Colonic mucosa (tissue), 4 donors: ENCODE results near the gene RNF144A. TPM values are rescaled to one million over a fixed set of nuclear protein-coding genes. Genes with fewer than 3 reads are reported as not detected.
A peak's percentile ranks its signal among the peaks of the same experiment; 100 is the strongest.

Source experiments
- DNase-seq: peaks from one replicate; pipeline ENCODE4 v3.0.0-alpha.2; 2020
- H3K27ac ChIP-seq: fragments of 200-600 bp; one replicate; pipeline ENCODE4 v1.8.0; 2021
- H3K27me3 ChIP-seq: fragments of 200-600 bp; one replicate; pipeline ENCODE4 v1.8.0; 2021
- H3K36me3 ChIP-seq: fragments of 200-600 bp; one replicate; pipeline ENCODE4 v1.8.0; 2021
- H3K4me1 ChIP-seq: fragments of 200-600 bp; one replicate; pipeline ENCODE4 v1.8.0; 2021; ENCODE audit warnings: mild to moderate bottlenecking
- H3K4me3 ChIP-seq: fragments of 200-600 bp; one replicate; pipeline ENCODE4 v1.8.0; 2021
- H3K9ac ChIP-seq, 2 donors: one replicate each; pipeline ENCODE4 v1.7.0; 2013; ENCODE audit warnings: control low read depth in 2 of 2, low read depth in 2 of 2, low read length in 2 of 2
- H3K9me3 ChIP-seq: fragments of 200-600 bp; one replicate; pipeline ENCODE4 v1.8.0; 2021
- CTCF ChIP-seq: fragments of 200-600 bp; IDR thresholded peaks from one replicate; pipeline ENCODE4 v1.8.0; 2022; ENCODE audit warnings: antibody characterized with exemption, mild to moderate bottlenecking
- intact Hi-C: fragments of 100-400 bp; cut with DNase I; formaldehyde crosslinking; loops from one replicate; pipeline ENCODE4 v1.14.1; 2022
- total RNA-seq, 2 donors: library from RNA; stranded (reverse); fragmentation: NEBNext Ultra II Directional in 1 of 2; extraction: Animal tissue kit (Norgen Biotek cat#: 25700) in 1 of 2; gene quantifications; one replicate each; pipeline ENCODE4 v1.2.1, GENCODE V29; 2021
- donor health status: healthy.
- donor health status: DM: no; HTN: no; CAD: no.
- donor health status: DM: no; HTN: no; CAD: no.

The RNF144A gene
- total RNA-seq, 2 donors from 2014 or later, result 13.9 to 22.6 TPM

GRCh38 chr2:7053650-7054265 lies 136.5 kb downstream of the RNF144A start:
- H3K4me1 ChIP-seq, result no peaks in the 10 kb centered on the region
- no peak for TF ChIP-seq CTCF
- H3K9me3 ChIP-seq, result no peaks in the 10 kb centered on the region
- DNase-seq, result peak; percentile 29
- H3K27ac ChIP-seq, result no peak overlapping the region
- intact Hi-C loops, result no loop called here
- no peak overlapping the region for H3K9ac ChIP-seq
- H3K27me3 ChIP-seq, result no peaks in the 10 kb centered on the region
- no peak overlapping the region for H3K4me3 ChIP-seq
- no peaks in the 10 kb centered on the region for H3K36me3 ChIP-seq

- DNase-seq, result no peak
- H3K4me3 ChIP-seq, result no peak overlapping the region
- no peaks in the 10 kb centered on the region for H3K9me3 ChIP-seq
- intact Hi-C loops, result no loop called here
- H3K27ac ChIP-seq, result no peak overlapping the region
- H3K27me3 ChIP-seq, result no peaks in the 10 kb centered on the region
- no peaks in the 10 kb centered on the region for H3K4me1 ChIP-seq
- no peaks in the 10 kb centered on the region for H3K36me3 ChIP-seq
- no peak for TF ChIP-seq CTCF
- no peak overlapping the region for H3K9ac ChIP-seq
These were observed 140.7 kb downstream of the RNF144A start for GRCh38 chr2:7057865-7058400.

GRCh38 chr2:7060156-7060555 lies 142.9 kb downstream of the RNF144A start:
- H3K27me3 ChIP-seq, result no peaks in the 10 kb centered on the region
- H3K9me3 ChIP-seq, result no peaks in the 10 kb centered on the region
- no peaks in the 10 kb centered on the region for H3K36me3 ChIP-seq
- no peak for DNase-seq
- H3K4me1 ChIP-seq, result no peaks in the 10 kb centered on the region
- H3K27ac ChIP-seq, result no peak overlapping the region
- H3K9ac ChIP-seq, result no peak overlapping the region
- no peak overlapping the region for H3K4me3 ChIP-seq
- no peak for TF ChIP-seq CTCF
- intact Hi-C loops, result no loop called here

- Histone ChIP-seq H3K9ac (no peak overlapping the region), H3K4me3 (no peak overlapping the region), H3K27me3 (no peaks in the 10 kb centered on the region), H3K9me3 (no peaks in the 10 kb centered on the region), H3K4me1 (no peaks in the 10 kb centered on the region), H3K27ac (no peak overlapping the region), H3K36me3 (no peaks in the 10 kb centered on the region)
- DNase-seq, result no peak
- intact Hi-C loops, result no loop called here
- TF ChIP-seq CTCF, result no peak
These were observed 143.6 kb downstream of the RNF144A start for GRCh38 chr2:7060631-7061449.

- intact Hi-C loops, result no loop called here
- no peak overlapping the region for H3K27ac ChIP-seq
These were observed 144.2 kb downstream of the RNF144A start for GRCh38 chr2:7061450-7061789.

More at GRCh38 chr2:7061450-7061789, 144.2 kb downstream of the RNF144A start:
- no peak overlapping the region for H3K9ac ChIP-seq
- no peaks in the 10 kb centered on the region for H3K9me3 ChIP-seq
- H3K27me3 ChIP-seq, result no peaks in the 10 kb centered on the region
- H3K36me3 ChIP-seq, result no peaks in the 10 kb centered on the region
- DNase-seq, result no peak
- TF ChIP-seq CTCF, result no peak
- no peaks in the 10 kb centered on the region for H3K4me1 ChIP-seq
- H3K4me3 ChIP-seq, result no peak overlapping the region
